DMS114 treated with DMSO at 0.1 percent for 48 hours (cell line): ENCODE data around the gene ZNF280B.
A peak's percentile ranks its signal among the peaks of the same experiment; 100 is the strongest.
"Not testable (repeated sequence)": the region's sequence is repeated elsewhere in the genome, so short reads cannot be mapped to it uniquely, and the experiment has no call there.

Experiments used
- DNase-seq: peaks from one replicate; lab custom pipeline; 2025; ENCODE audit not compliant: unreplicated experiment; lab: John Stamatoyannopoulos, UW

ZNF280B gene

DNA sequence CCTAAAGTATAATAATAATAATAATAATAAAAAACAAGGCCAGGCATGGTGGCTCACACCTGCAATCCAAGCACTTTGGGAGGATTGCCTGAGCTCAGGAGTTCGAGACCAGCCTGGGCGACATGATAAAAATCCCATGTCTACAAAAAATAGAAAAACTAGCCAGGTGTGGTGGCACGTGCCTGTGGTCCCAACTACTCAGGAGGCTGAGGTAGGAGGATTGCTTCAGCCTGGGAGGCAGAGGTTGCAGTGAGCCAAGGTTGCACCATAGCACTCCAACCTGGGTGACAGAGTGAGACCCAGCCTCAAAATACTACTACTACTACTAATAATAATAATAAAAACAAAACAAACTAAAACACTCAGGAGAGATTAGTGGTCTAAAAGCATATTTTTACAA is 27.1 kb upstream of the ZNF280B start:
- DNase-seq: no peak

DNA sequence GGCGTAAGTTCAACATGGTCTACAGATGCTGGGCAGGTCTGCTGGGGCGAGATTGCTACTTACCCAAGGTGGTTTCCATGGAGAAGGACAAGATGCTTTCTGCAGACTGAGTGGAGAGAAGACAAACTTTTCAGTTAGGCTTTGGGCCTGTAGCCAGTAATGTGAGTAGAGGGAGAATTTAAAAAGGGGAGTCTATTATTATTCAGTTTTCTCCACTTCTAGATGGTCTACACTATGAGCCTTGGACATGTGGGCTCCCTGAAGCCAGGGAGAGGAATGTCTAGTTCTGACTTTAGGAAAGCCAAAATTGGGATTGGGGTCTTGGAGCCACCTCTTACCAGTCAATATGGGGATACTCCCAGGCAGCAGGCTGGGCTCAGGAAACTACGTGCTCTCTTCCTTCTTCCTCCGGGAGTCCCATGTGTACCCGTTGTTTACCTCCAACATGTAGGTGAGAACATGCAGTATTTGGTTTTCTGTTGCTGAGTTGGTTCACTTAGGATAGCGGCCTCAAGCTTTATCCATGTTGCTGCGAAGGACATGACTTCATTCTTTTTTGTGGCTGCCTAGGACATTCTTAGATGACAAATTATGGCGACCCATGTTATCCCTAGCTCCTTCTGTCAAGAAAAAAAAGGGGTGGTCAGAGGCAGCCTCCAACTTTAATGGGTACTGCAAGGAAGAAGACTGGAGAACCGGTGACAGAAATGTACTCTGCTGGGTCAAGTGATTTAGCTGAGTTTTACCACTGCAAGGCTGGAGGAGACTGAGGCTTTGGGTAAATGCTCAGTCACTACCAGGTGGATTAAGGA is 26.3 kb upstream of the ZNF280B start:
- no peak for DNase-seq

DNA sequence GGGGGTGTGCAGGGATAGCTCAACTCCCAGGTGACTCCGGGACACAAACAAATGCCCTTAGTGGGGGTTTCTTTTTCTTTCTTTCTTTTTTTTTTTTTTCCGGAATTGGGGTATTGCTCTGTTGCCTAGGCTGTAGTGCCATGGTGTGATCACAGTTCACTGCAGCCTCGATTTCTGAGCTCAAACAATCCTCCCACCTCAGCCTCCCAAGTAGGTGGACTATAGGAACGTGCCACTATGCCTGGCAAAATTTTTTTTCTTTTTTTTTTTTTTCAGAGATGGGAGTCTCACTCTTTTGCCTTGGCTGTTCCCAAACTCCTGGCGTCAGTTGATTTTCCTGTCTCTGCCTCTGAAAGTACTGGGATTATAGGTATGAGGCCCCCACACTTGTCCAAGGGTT is 25.3 kb upstream of the ZNF280B start:
- DNase-seq: no peak

DNA sequence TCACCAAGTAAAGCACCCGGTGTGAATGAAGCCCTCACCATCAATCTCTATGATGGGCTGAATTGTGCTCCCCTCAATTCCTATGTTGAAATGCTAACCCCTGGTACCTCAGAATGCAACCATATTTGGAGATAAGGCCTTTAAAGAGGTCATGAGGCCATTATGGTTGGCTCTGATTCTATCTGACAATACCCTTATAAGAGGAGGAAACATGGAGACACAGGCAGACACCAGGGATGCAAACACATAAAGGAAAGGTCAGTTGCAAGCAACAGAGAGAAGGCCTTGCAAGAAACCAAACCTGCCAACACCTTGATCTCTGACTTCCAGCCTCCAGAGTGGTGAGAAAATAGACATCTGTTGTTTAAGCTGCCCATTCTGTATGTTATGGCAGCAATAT is 24.9 kb upstream of the ZNF280B start:
- DNase-seq: no peak

DNA sequence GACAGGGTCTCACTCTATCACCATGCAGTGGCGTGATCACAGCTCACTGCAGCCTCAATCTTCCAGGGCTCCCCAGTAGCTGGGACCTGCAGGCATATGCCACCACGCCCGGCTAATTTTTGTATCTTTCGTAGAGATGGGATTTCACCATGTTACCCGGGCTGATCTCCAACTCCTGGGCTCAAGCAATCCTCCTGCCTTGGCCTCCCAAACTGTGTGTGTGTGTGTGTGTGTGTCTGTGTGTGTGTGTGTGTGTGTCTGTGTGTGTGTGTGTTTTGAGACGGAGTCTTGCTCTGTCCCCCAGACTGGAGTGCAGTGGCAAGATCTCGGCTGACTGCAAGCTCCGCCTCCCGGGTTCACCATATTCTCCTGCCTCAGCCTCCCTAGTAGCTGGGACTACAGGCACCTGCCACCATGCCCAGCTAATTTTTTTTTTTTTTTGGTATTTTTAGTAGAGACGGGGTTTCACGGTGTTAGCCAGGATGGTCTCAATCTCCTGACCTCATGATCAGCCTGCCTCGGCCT is 24.1 kb upstream of the ZNF280B start:
- DNase-seq: not testable (repeated sequence)

DNA sequence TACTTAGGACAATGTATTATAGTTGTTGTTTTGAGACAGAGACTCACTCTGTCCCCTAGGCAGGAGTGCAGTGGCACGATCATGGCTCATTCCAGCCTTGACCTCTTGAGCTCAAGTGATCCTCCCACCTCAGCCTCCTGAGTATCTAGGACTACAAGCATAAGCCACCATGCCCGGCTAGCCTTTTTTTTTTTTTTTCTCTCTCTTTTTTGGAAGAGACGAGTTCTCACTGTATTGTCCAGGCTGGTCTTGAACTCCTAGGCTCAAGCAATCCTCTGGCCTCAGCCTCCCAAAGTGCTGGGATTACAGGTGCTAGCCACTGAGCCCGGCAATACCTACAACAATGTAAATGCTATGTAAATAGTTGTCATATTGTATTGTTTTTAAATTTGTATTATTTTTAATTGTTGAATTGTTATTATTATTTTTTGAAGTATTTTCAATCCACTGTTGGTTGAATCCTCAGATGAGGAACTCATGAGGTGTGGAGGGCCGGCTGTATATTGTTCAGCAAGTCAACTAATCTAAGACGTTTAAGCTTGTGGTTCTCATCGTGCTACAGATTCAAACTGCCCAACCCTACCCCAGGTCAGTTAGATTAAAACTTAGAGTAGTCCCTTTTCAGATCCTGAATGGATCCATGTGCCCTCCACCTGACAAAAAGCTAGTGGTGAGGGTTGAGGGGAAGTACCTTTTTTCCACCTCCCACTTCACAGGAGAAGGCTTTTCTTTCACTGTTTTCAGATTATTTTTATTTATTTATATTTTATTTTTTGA is 23.4 kb upstream of the ZNF280B start:
- no peak for DNase-seq

DNA sequence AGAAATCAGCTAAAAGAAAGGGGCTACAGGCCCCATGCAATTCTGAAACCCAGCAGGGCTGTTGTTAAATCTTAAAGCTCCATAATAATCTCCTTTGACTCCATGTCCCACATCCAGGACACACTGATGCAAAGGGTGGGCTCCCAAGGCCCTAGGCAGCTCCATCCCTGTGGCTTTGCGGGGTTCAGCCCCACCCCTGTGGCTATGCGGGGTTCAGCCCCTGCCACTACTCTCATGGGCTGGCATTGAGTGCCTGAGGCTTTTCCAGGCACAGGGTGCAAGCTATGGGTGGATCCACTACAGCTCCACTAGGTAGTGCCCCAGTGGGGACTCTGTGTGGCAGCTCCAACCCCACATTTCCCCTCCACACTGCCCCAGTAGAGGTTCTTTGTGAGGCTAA is 20.2 kb upstream of the ZNF280B start:
- DNase-seq: no peak

DNA sequence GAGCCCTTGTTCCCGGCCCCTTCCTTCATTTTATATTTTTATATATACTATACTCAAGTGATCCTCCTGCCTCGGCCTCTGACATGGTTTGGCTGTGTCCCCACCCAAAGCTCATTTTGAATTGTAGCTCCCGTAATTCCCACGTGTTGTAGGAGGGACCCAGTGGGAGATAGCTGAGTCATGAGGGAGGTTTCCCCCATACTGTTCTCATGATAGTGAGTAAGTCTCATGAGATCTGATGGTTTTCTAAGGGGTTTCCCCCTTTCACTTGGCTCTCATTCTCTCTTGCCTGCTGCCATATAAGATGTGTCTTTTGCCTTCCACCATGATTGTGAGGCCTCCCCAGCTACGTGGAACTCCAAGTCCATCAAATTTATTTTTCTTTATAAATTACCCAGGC is 18.8 kb upstream of the ZNF280B start:
- no peak for DNase-seq

DNA sequence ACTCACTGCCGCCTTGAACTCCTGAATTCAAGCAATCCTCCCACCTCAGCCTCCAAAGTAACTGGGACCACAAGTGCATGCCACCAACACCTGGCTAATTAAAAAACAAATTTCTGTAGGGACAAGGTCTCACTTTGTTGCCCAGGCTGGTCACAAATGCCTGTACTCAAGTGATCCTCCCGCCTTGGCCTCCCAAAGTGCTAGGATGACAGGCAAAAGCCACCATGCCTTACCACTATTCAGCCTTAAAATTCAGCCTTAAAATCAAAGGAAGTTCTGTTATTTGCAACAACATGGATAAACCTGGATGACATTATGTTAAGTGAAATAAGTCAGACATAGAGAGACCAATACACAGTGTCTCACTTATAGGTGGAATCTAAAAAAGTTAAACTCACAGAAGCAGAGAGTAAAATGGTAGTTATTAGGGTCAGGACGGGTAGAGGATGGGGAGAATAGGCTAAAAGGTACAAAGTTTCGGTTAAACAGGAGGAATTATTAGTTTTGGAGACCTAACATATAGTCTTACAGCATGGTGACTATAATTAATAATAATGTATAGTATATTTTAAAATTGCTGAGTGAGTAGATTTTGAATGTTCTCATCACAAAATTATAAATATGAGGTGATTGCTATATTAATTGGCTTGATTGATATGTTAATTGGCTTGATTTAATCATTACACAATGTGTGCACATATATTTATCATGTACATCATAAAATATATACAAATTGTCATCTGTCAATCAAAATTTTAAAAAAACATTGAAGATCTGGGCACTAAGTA is 17.8 kb upstream of the ZNF280B start:
- DNase-seq: no peak

DNA sequence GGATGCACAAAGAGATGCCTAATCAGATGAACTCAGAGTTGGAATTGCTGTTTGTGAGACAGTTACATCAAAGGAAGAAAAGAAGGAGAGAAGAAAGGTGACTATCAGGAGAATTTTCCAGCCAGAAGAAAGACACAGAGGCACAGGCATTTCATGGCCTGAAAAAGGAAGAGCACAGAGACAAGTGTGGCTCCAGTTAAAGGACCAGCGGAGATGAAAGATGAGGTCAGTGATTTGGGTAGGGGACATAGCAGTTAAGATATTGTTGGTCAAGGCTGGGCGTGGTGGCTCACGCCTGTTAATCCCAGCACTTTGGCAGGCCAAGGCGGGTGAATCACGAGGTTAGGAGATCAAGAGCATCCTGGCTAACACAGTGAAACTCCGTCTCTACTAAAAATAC is 15.0 kb upstream of the ZNF280B start:
- no peak for DNase-seq

DNA sequence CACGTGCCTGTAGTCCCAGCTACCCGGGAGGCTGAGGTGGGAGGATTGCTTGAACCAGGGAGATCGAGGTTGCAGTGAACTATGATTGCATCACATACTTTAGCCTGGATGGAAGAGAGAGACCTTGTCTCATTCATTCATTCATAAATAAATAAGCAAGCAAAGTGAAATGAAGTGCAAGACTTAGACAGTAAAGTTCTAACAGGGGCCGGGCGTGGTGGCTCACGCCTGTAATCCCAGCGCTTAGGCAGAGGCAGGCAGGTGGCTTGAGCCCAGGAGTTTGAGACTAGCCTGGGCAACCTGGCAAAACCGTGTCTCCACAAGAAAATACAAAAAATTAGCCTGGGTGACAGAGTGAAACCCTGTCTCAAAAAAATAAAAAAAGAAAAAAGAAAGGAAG is 13.1 kb upstream of the ZNF280B start:
- DNase-seq: no peak

DNA sequence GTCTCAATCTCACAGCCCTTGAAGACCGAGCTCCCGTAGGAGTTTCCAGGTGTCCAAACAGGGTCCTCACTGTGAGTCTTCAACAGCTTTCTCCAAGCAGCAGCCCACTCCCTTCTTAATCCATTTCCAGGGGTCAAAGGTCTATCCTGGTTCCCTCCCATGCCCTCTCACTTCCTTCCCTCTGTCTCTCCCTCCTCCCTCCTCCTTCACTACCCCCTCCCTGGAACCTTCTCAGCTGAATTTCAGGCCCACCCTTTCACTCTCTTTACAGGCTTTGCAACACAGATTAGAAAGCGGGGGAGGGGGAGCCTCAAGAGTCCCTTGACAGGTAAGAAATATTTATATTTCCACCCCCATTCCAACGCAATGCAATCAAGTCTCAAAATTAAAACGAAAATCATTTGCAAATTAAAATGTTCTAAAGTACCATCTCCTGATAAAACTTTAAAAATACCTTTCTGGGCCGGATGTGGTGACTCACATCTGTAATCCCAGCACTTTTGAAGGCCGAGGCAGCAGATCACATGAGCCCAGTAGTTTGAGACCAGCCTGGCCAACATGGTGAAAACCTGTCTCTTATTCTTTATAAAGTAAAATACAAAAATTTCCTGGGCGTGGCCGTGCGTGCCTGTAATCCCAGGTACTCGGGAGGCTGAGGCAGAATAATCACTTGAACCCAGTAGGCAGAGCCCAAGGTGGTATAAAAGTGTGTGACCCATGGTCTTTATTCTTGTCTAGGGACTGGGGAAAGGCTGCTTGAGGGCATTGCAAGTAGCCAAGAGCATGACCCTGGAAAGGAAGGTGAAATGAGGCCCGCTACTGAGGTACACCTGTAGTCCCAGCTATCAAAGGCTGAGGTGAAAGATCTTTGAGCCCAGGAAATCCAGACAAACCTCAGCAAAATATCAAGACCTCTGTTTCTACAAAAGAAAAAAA is 12.4 kb upstream of the ZNF280B start:
- no peak for DNase-seq

DNA sequence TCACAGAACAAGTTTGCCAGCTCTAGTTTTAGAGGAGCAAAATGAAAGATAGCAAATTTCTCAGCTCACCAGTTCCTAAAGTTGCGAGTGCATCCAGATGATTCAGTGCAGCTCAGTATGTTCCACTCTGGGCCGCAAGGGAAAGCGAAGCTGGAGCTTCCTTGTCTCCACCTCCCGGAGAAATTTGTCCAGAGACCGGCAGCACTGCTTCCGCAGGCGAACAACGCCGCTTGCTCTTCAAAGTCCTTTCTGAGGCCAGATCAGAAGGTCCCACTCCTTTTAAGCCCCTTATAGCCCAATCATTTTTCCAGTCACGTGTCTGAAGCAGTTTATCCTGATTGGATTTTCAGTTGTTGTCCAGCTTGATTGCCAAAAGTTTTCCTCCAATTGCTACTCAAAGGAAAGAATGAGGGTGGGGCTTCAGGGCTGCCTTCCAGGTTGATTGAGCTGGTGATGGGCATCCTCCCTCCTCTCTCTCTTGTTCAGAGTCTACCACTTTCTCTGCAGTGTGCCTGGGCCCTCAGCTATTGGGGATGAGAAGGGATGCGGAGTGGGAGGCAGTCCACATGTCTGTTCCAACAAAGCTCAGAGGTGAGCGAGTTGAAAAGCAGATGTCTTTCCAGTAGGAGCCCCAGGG is 11.6 kb upstream of the ZNF280B start, which contains the start of gene ZNF280A:
Gene ZNF280A, minus strand, starts transcription at position 251 of the 637 bp plus-strand sequence. CDS start 4,640 bp downstream, outside the sequence.
- DNase-seq: peak; percentile 81

DNA sequence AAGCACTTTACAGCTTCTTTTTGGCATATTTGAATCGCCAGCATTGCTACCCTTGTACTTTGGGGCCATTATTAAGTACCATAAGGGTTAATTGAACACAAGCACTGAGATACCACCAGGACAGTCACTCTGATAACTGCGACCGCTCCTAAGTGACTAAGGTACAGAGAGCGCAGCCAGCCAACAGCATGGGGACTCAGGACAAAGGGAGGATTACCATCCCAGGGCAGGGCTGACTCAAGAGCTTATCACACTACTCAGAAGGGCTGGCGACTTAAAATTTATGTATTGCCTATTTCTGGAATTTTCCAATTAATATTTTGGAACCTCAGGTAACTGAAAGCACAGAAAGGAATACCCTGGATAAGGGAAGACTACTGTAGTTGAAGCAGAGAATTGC is 11.0 kb upstream of the ZNF280B start:
- no peak for DNase-seq

DNA sequence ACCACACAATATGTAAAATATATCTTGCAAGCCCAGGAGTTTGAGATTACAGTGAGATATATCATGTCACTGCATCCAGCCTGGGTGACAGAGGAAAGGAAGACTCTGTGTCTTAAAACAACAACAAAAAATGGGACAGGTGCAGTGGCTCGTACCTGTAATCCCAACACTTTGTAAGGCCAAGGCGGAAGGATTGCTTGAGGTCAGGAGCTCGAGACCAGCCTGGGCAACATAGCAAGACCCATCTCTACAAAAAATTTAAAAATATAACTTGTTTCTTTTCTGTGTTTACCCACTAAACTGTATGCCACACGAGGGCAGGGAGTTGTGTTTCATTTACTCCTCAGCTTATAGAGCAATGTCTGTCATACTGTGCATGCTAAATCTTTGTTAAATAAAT is 8.4 kb upstream of the ZNF280B start:
- DNase-seq: no peak

DNA sequence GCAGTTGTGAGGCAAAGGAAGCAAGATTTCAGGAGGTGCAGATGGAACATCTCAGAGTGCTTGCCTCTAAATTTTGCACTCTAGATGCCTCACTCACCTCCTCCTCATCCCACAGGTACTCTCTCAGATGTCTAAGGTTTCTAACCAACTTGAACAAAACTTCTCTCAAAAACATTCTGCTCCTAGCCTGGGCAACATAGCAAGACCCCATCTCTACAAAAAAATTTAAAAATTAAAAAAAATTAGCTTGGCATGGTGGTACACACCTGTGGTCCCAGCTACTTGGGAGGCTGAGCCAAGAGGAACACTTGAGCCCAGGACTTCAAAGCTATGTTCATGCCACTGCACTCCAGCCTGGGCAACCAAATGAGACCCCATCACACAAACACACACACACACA is 7.3 kb upstream of the ZNF280B start:
- DNase-seq: no peak

DNA sequence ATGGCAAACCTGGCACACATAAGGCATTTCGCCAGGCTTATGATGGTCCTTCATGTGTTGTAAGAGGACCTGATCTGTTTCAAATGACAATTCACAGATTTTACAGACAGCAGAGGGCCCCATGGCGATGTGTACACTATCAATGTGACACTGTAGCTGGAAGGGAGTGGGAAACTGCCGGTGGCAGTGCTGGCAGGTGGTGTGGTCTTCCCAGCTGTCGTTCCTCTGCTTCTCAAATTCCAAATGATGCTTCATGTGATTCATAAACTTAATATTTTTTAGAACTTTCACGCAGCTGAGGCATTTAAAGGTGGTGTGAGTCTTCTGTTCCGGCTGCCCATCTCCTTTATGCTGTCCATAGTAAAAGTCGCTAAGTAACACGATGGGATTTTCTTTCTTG is 5.9 kb upstream of the ZNF280B start:
- DNase-seq: not testable (repeated sequence)

DNA sequence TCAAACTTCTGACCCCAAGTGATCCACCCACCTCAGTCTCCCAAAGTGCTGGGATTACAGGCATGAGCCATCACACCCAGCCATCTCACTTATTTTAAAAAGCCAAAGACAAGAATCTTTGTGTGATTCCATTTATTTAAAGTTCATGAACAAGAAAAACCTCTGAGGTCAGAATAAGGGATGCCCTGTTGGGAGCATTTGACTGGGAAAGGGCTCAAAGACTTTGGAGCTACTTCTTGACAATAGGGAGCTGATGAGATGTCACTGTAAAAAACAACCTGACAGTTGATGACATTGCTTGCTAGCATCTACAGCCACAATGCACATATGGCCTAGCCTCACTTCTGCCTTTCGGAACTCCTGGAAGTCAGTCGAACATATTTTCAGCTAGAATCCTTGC is 5.1 kb upstream of the ZNF280B start:
- DNase-seq: no peak

DNA sequence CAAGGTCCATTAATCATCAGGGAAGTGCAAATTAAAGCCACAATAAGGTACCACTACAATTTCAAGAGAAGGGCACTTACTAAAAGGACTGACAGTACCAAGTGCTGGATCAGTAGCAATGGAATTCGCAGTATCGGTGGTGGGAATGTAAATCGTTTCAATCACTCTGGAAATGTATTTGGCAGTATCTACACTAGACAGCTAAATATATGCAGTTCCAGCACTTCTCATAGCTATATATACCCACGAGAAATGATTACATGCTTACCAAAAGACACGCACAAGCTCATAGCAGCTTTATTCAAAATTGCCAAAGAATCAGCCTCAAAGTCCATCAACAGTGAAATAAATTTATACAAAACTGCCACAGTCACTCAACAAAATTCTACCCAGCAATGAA is 4.4 kb upstream of the ZNF280B start:
- DNase-seq: no peak

DNA sequence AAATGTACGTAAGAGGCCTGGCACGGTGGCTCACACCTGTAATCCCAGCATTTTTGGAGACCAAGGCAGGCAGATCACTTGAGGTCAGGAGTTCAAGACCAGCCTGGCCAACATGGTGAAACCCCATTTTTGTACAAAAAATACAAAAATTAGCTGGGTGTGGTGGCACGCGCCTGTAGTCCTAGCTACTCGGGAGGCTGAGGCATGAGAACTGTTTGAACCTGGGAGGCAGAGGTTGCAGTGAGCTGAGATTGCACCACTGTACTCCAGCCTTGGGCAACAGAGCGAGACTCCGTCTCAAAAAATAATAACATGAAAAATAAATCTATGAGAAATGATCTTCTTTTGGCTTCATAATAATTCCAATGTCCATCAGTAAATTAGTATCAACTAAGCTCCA is 2.3 kb upstream of the ZNF280B start:
- not testable (repeated sequence) for DNase-seq
